GM19239 (cell line): ENCODE data around the gene FGF18.
"Not testable (repeated sequence)": the region's sequence is repeated elsewhere in the genome, so short reads cannot be mapped to it uniquely, and the experiment has no call there.

Experiments
- DNase-seq: peaks from one replicate; pipeline ENCODE4 v3.0.0; 2011; ENCODE audit warnings: low spot score; ENCODE audit not compliant: insufficient read length
- FAIRE-seq: peaks from 2 replicates; lab custom pipeline; 2011; peaks lifted over from hg19 to GRCh38; lab: Jason Lieb, UNC

FGF18 gene

GRCh38 chr5:171488876-171489275, 69.4 kb downstream of the FGF18 start:
- FAIRE-seq (no peak), DNase-seq (no peak)

- DNase-seq (no peak), FAIRE-seq (no peak)
Observed at GRCh38 chr5:171492781-171493180, 73.3 kb downstream of the FGF18 start.

- FAIRE-seq: no peak
Observed at GRCh38 chr5:171493646-171494393, 74.4 kb downstream of the FGF18 start.

GRCh38 chr5:171494452-171495121, 75.1 kb downstream of the FGF18 start:
- DNase-seq (no peak), FAIRE-seq (no peak)

More at GRCh38 chr5:171493646-171494393, 74.4 kb downstream of the FGF18 start:
- no peak for DNase-seq

GRCh38 chr5:171495122-171495700, 75.8 kb downstream of the FGF18 start:
- FAIRE-seq (no peak), DNase-seq (no peak)

GRCh38 chr5:171496456-171496855, 77.0 kb downstream of the FGF18 start:
- FAIRE-seq (no peak), DNase-seq (no peak)

- not testable (repeated sequence) for FAIRE-seq, DNase-seq
Observed at GRCh38 chr5:171497494-171497893, 78.0 kb downstream of the FGF18 start.

GRCh38 chr5:171498166-171498565, 78.7 kb downstream of the FGF18 start:
- DNase-seq: no peak
- FAIRE-seq: no peak

GRCh38 chr5:171499611-171500010, 80.2 kb downstream of the FGF18 start:
- no peak for DNase-seq
- no peak for FAIRE-seq

GRCh38 chr5:171505473-171506043, 86.1 kb downstream of the FGF18 start:
- no peak for DNase-seq
- no peak for FAIRE-seq

- FAIRE-seq: no peak
- DNase-seq: no peak
Observed at GRCh38 chr5:171506951-171507350, 87.5 kb downstream of the FGF18 start.
